ENCODE data around the gene POLR3B. TPM values are rescaled to one million over a fixed set of nuclear protein-coding genes. Genes with fewer than 3 reads are reported as not detected.

The POLR3B gene
- total and polyA plus RNA-seq, 10 of the 15 experiments (the other 5 are each of a cell fraction or from before 2014, with no cell fraction given): 2.3 to 10.5 (median 8.0) TPM

DNA sequence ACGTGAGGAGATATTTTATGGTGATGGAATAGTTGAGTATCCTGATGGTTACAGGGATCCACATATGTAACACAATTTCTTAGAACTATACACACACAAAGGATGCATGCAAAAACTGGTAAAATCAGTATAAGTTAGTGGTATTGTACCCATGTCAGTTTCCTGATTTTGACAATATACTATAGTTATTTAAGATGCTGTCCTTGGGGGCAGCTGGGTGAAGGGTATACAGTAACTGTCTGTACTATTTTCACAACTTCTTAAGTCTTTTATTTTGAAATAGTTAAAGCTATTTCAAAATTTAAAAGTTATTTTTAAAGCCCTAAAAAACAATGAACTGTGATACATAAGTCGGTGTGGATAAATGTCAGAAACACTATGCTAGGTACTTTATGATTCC lies 24.5 kb upstream of the POLR3B start (continued):
- TF ChIP-seq TBL1XR1 (IDR thresholded peaks at IDR 0.05; ENCODE audit: low read depth, low read length): no peak
- TF ChIP-seq, protein P1, sequence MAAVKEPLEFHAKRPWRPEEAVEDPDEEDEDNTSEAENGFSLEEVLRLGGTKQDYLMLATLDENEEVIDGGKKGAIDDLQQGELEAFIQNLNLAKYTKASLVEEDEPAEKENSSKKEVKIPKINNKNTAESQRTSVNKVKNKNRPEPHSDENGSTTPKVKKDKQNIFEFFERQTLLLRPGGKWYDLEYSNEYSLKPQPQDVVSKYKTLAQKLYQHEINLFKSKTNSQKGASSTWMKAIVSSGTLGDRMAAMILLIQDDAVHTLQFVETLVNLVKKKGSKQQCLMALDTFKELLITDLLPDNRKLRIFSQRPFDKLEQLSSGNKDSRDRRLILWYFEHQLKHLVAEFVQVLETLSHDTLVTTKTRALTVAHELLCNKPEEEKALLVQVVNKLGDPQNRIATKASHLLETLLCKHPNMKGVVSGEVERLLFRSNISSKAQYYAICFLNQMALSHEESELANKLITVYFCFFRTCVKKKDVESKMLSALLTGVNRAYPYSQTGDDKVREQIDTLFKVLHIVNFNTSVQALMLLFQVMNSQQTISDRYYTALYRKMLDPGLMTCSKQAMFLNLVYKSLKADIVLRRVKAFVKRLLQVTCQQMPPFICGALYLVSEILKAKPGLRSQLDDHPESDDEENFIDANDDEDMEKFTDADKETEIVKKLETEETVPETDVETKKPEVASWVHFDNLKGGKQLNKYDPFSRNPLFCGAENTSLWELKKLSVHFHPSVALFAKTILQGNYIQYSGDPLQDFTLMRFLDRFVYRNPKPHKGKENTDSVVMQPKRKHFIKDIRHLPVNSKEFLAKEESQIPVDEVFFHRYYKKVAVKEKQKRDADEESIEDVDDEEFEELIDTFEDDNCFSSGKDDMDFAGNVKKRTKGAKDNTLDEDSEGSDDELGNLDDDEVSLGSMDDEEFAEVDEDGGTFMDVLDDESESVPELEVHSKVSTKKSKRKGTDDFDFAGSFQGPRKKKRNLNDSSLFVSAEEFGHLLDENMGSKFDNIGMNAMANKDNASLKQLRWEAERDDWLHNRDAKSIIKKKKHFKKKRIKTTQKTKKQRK (IDR thresholded peaks at IDR 0.05; ENCODE audit: low read depth, low read length): no peak
- TF ChIP-seq, protein P2, sequence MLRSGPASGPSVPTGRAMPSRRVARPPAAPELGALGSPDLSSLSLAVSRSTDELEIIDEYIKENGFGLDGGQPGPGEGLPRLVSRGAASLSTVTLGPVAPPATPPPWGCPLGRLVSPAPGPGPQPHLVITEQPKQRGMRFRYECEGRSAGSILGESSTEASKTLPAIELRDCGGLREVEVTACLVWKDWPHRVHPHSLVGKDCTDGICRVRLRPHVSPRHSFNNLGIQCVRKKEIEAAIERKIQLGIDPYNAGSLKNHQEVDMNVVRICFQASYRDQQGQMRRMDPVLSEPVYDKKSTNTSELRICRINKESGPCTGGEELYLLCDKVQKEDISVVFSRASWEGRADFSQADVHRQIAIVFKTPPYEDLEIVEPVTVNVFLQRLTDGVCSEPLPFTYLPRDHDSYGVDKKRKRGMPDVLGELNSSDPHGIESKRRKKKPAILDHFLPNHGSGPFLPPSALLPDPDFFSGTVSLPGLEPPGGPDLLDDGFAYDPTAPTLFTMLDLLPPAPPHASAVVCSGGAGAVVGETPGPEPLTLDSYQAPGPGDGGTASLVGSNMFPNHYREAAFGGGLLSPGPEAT (IDR thresholded peaks at IDR 0.05; ENCODE audit: low read depth): no peak
- TF ChIP-seq KAT2A (conservative IDR thresholded peaks at IDR 0.05; ENCODE audit: control insufficient read depth, low read depth, low read length): no peak
- TF ChIP-seq SMARCA5 (IDR thresholded peaks at IDR 0.05): no peak
- TF ChIP-seq FOS (IDR thresholded peaks at IDR 0.05; ENCODE audit: borderline replicate concordance, extremely low read depth, insufficient read length): no peak
- no peak for TF ChIP-seq EZH2 (IDR thresholded peaks at IDR 0.05; ENCODE audit: borderline replicate concordance, control insufficient read depth, low read depth, low read length)
- no peak for TF ChIP-seq ZSCAN29 (IDR thresholded peaks at IDR 0.05)

All from GM12878 (cell line).